ENCODE measurements around the gene VAMP2.

DNA sequence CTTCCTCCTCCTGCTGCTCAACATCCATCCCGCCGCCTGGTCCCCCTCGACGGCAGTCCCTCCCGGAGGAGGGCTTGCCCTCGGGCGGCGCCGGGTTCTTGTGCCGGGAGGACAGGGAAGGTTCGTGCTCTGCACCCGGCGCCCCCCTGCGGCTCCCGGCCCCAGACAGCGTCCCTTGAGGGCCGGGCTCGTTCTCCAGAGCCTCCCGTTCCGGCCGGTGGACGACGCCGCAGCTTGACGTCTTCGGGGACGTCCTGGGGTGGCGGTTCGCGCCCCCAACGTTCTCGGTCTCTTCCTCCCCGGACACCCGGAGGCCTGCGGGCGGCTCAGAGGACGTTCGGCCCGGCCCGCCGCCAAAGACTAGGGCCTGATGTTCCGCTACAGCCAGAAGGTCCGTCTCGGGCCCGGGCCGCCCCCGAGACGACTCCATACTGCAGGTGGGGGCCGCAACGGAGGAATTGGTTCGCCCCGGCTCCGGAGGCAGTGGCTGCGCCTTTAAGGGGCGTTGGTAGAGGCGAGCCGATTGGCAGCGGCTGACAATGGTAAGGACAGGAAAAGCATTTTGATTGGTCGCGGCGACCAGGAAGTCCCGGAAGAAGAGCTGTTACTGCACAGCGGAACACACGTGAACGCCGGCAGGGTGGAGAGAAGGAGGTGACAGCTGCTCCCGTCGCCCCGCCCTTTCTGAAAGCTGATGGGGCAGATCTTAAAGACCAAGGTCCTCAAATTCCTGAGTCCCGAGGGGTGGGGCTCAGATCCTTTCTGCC, 27.1 kb upstream of the VAMP2 start, which contains the start of gene BORCS6:
- TF ChIP-seq, protein P1, sequence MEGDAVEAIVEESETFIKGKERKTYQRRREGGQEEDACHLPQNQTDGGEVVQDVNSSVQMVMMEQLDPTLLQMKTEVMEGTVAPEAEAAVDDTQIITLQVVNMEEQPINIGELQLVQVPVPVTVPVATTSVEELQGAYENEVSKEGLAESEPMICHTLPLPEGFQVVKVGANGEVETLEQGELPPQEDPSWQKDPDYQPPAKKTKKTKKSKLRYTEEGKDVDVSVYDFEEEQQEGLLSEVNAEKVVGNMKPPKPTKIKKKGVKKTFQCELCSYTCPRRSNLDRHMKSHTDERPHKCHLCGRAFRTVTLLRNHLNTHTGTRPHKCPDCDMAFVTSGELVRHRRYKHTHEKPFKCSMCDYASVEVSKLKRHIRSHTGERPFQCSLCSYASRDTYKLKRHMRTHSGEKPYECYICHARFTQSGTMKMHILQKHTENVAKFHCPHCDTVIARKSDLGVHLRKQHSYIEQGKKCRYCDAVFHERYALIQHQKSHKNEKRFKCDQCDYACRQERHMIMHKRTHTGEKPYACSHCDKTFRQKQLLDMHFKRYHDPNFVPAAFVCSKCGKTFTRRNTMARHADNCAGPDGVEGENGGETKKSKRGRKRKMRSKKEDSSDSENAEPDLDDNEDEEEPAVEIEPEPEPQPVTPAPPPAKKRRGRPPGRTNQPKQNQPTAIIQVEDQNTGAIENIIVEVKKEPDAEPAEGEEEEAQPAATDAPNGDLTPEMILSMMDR (IDR thresholded peaks at IDR 0.05; ENCODE audit: insufficient read depth, low read length, poor library complexity, severe bottlenecking) = no peak
- no peak for TF ChIP-seq EZH2phosphoT487 (conservative IDR thresholded peaks at IDR 0.05; ENCODE audit: low read length)
